Neural crest cell (in vitro differentiated cells): ENCODE measurements around the gene RYR1. TPM values are rescaled to one million over a fixed set of nuclear protein-coding genes. Genes with fewer than 3 reads are reported as not detected.
A peak's percentile ranks its signal among the peaks of the same experiment; 100 is the strongest.

Experiments used
- DNase-seq: peaks from one replicate; pipeline ENCODE4 v3.0.0; 2021; ENCODE audit warnings: low read depth, mixed read lengths, low spot score
- H3K27ac Mint-ChIP-seq: one replicate; pipeline ENCODE4 v1.8.0; 2021; ENCODE audit warnings: mild to moderate bottlenecking, mixed read lengths; ENCODE audit not compliant: unreplicated experiment
- H3K27me3 Mint-ChIP-seq: 2 replicates; pipeline ENCODE4 v1.8.0; 2021; ENCODE audit warnings: low read depth, mild to moderate bottlenecking, mixed read lengths
- H3K36me3 Mint-ChIP-seq: 2 replicates; pipeline ENCODE4 v1.8.0; 2021; ENCODE audit warnings: low read depth, mild to moderate bottlenecking, mixed read lengths
- H3K4me1 Mint-ChIP-seq: 2 replicates; pipeline ENCODE4 v1.8.0; 2021; ENCODE audit warnings: mixed read lengths
- H3K4me3 Mint-ChIP-seq: one replicate; pipeline ENCODE4 v1.8.0; 2021; ENCODE audit warnings: mild to moderate bottlenecking, mixed read lengths
- H3K9me3 Mint-ChIP-seq: 2 replicates; pipeline ENCODE4 v1.8.0; 2021; ENCODE audit warnings: mixed read lengths
- total RNA-seq: library from RNA; stranded (reverse); gene quantifications from 2 replicates; pipeline ENCODE4 v1.2.1, GENCODE V29; 2021
- TF ChIP-seq, protein P1 (sequence below): fragments of 200-600 bp; sonication (generic); conservative IDR thresholded peaks from 2 replicates; pipeline ENCODE4 v1.5.0; 2021; ENCODE audit warnings: antibody characterized with exemption, mild to moderate bottlenecking

Gene RYR1
- total RNA-seq, 1 donor from 2014 or later, result 1.1 TPM

DNA sequence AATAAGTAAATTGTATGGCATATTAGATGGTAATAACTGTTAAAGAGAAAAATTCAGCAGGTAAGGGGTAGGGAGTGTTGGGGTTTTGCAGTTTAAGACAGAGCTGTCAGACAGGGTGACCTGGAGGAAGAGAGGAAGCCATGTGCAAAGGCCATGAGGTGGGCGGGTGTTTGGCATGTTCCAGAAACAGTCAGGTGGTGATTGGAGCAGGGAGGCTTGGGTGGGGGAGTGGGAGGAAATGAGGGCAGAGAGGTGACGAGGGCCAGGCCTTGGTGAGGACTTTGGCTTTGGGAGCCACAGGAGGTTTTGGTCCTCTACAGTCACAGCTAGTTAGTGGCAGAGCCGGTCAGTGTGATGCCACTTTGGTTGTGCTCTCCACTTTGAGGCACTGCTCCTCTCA is 20.1 kb downstream of the RYR1 start:
- Mint-ChIP-seq H3K4me1 (no peaks in the 10 kb centered on the region), H3K27me3 (no peaks in the 10 kb centered on the region), H3K9me3 (peaks cover 6% of the 10 kb centered on the region), H3K27ac (no peak overlapping the region), H3K36me3 (no peaks in the 10 kb centered on the region), H3K4me3 (no peak overlapping the region)
- TF ChIP-seq, protein P1, sequence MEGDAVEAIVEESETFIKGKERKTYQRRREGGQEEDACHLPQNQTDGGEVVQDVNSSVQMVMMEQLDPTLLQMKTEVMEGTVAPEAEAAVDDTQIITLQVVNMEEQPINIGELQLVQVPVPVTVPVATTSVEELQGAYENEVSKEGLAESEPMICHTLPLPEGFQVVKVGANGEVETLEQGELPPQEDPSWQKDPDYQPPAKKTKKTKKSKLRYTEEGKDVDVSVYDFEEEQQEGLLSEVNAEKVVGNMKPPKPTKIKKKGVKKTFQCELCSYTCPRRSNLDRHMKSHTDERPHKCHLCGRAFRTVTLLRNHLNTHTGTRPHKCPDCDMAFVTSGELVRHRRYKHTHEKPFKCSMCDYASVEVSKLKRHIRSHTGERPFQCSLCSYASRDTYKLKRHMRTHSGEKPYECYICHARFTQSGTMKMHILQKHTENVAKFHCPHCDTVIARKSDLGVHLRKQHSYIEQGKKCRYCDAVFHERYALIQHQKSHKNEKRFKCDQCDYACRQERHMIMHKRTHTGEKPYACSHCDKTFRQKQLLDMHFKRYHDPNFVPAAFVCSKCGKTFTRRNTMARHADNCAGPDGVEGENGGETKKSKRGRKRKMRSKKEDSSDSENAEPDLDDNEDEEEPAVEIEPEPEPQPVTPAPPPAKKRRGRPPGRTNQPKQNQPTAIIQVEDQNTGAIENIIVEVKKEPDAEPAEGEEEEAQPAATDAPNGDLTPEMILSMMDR, result no peak
- no peak for DNase-seq

DNA sequence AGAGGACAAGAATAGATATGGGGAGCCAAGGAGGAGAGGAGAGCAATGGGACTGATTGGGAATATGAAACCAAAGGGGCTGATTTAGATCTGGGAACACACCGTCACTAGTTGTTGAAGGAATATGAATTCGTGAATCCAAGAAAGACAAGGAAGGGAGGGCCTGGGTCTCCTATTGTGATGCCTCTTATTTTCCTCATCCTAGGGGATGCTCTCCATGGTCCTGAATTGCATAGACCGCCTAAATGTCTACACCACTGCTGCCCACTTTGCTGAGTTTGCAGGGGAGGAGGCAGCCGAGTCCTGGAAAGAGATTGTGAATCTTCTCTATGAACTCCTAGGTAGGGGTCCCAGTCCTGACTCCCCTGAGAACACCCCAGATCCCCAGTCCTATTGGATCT is 21.5 kb downstream of the RYR1 start:
- Mint-ChIP-seq H3K27ac (no peak overlapping the region), H3K4me1 (no peaks in the 10 kb centered on the region), H3K9me3 (peaks cover 10% of the 10 kb centered on the region), H3K36me3 (no peaks in the 10 kb centered on the region), H3K4me3 (no peak overlapping the region), H3K27me3 (no peaks in the 10 kb centered on the region)
- TF ChIP-seq, protein P1, result no peak
- peak; percentile 29 for DNase-seq

DNA sequence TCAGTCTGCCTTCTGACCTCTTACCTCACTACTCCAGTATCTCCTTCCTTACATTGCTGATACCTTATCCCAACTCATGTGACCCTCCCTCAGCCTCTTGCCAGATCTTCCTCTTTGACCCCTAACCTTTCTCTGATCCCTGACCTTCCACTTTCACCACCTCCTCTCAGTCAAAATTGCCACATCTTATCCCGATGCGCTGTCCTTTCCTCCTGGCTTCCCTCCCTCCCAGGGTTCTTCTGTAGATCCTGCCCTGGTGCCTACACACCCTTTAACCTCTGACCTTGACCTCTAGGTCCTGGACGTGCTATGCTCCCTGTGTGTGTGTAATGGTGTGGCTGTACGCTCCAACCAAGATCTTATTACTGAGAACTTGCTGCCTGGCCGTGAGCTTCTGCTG is 23.7 kb downstream of the RYR1 start:
- Mint-ChIP-seq H3K4me1 (no peaks in the 10 kb centered on the region), H3K4me3 (no peak overlapping the region), H3K27ac (no peak overlapping the region), H3K36me3 (no peaks in the 10 kb centered on the region), H3K27me3 (no peaks in the 10 kb centered on the region), H3K9me3 (peaks cover 11% of the 10 kb centered on the region)
- TF ChIP-seq, protein P1, result no peak
- no peak for DNase-seq

DNA sequence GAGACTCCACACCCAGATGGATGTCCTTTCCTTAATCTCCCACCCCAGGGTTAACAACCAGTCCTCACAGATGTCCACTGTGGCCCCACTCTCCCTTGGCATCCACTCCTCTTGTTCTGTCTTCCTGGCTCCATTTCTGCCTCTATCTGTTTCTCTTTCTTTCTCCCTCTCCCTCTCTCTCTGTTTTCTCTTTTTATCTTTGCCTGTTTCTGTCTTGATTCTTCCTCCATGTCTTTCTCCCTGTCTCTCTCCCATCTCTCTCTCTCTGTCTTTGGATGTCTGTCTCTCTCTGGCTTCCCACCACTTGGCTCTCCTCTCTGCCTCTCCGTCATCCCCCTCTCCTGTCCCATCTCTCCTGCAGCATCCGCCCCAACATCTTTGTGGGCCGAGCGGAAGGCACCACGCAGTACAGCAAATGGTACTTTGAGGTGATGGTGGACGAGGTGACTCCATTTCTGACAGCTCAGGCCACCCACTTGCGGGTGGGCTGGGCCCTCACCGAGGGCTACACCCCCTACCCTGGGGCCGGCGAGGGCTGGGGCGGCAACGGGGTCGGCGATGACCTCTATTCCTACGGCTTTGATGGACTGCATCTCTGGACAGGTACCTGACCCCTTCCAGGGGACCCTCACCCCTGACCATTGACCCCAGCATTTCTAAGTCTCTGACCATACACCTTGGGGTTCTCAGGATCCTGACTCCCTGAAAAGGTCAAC is 24.4 kb downstream of the RYR1 start:
- H3K36me3 Mint-ChIP-seq, result no peaks in the 10 kb centered on the region
- H3K4me3 Mint-ChIP-seq, result no peak overlapping the region
- H3K4me1 Mint-ChIP-seq, result no peaks in the 10 kb centered on the region
- H3K27ac Mint-ChIP-seq, result no peak overlapping the region
- TF ChIP-seq, protein P1, result no peak
- H3K27me3 Mint-ChIP-seq, result no peaks in the 10 kb centered on the region
- peaks cover 11% of the 10 kb centered on the region for H3K9me3 Mint-ChIP-seq
- no peak for DNase-seq

DNA sequence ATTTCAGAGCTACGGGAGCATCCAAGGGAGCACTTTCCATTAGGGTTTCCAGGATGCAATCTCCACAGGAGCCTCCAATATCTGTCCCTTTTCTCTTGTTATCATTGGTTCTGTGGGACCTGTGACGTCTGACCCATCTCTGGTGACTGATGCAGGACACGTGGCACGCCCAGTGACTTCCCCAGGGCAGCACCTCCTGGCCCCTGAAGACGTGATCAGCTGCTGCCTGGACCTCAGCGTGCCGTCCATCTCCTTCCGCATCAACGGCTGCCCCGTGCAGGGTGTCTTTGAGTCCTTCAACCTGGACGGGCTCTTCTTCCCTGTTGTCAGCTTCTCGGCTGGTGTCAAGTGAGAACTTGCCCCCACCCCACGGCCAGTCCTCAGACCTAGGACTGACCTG is 25.5 kb downstream of the RYR1 start:
- H3K27me3 Mint-ChIP-seq, result no peaks in the 10 kb centered on the region
- no peak overlapping the region for H3K27ac Mint-ChIP-seq
- H3K36me3 Mint-ChIP-seq, result no peaks in the 10 kb centered on the region
- peaks cover 8% of the 10 kb centered on the region for H3K9me3 Mint-ChIP-seq
- H3K4me1 Mint-ChIP-seq, result no peaks in the 10 kb centered on the region
- no peak overlapping the region for H3K4me3 Mint-ChIP-seq
- TF ChIP-seq, protein P1, result no peak
- no peak for DNase-seq
